Smooth muscle cell (in vitro differentiated cells): ENCODE data around the gene ZNF438. TPM values are rescaled to one million over a fixed set of nuclear protein-coding genes. Genes with fewer than 3 reads are reported as not detected.
A peak's percentile ranks its signal among the peaks of the same experiment; 100 is the strongest.

Experiments
- DNase-seq: peaks from one replicate; lab custom pipeline; 2025; ENCODE audit not compliant: unreplicated experiment; lab: John Stamatoyannopoulos, UW
- H2AFZ ChIP-seq: fragments of 200-600 bp; sonication (generic); 2 replicates; pipeline ENCODE4 v1.6.0; 2016; ENCODE audit warnings: antibody characterized with exemption, low read depth, mild to moderate bottlenecking
- H3F3A ChIP-seq: fragments of 200-600 bp; sonication (generic); 2 replicates; pipeline ENCODE4 v1.6.0; 2017; ENCODE audit warnings: antibody characterized with exemption, low read depth
- H3K27ac ChIP-seq: fragments of 200-600 bp; sonication (generic); 2 replicates; pipeline ENCODE4 v1.5.1; 2016; ENCODE audit warnings: low read depth, mild to moderate bottlenecking
- H3K27me3 ChIP-seq: fragments of 200-600 bp; sonication (generic); 2 replicates; pipeline ENCODE4 v1.6.1; 2016; ENCODE audit warnings: low read depth, mild to moderate bottlenecking
- H3K36me3 ChIP-seq: fragments of 200-600 bp; sonication (generic); 2 replicates; pipeline ENCODE4 v1.5.1; 2016; ENCODE audit warnings: low read depth
- H3K4me1 ChIP-seq: fragments of 200-600 bp; sonication (generic); 2 replicates; pipeline ENCODE4 v1.5.1; 2016; ENCODE audit warnings: low read depth
- H3K4me2 ChIP-seq: fragments of 200-600 bp; sonication (generic); 2 replicates; pipeline ENCODE4 v1.6.0; 2016; ENCODE audit warnings: mild to moderate bottlenecking
- H3K4me3 ChIP-seq: fragments of 200-600 bp; sonication (generic); 2 replicates; pipeline ENCODE4 v1.5.1; 2016; ENCODE audit warnings: mild to moderate bottlenecking
- H3K79me2 ChIP-seq: fragments of 200-600 bp; sonication (generic); 2 replicates; pipeline ENCODE4 v1.6.0; 2016; ENCODE audit warnings: low read depth, mild to moderate bottlenecking
- H3K9ac ChIP-seq: fragments of 200-600 bp; sonication (generic); 2 replicates; pipeline ENCODE4 v1.6.0; 2016; ENCODE audit warnings: low read depth
- H3K9me3 ChIP-seq: fragments of 200-600 bp; sonication (generic); replicated peaks from 2 replicates; pipeline ENCODE4 v1.5.1; 2016; ENCODE audit warnings: low read depth
- H4K20me1 ChIP-seq: fragments of 200-600 bp; sonication (generic); 2 replicates; pipeline ENCODE4 v1.6.0; 2016; ENCODE audit warnings: low read depth
- WGBS: methylation state at CpG from one replicate; pipeline ENCODE4 v1.1.7; 2016; ENCODE audit warnings: low lambda C conversion rate; 5-methylcytosine and 5-hydroxymethylcytosine counted together
- polyA plus RNA-seq: library from polyadenylated mRNA; unstranded; fragments of >200 nt; fragmentation: Nextera tagmentation; extraction: Ambion mirVana; gene quantifications from 2 replicates; pipeline ENCODE4 v1.2.1, GENCODE V29; 2016
- total RNA-seq: library from RNA; depleted of rRNA; stranded (reverse); fragments of >200 nt; gene quantifications from 2 replicates; pipeline ENCODE4 v1.2.3, GENCODE V29; 2014
- TF ChIP-seq, protein P1 (sequence below): fragments of 200-600 bp; sonication (generic); IDR thresholded peaks from 2 replicates; pipeline ENCODE4 v1.5.1; 2017; ENCODE audit warnings: borderline replicate concordance, mild to moderate bottlenecking, antibody characterized with exemption; ENCODE audit not compliant: insufficient read depth, poor library complexity, severe bottlenecking

ZNF438 gene
- total and polyA plus RNA-seq, 2 experiments from 2014 or later, result 2.8 to 3.4 TPM

DNA sequence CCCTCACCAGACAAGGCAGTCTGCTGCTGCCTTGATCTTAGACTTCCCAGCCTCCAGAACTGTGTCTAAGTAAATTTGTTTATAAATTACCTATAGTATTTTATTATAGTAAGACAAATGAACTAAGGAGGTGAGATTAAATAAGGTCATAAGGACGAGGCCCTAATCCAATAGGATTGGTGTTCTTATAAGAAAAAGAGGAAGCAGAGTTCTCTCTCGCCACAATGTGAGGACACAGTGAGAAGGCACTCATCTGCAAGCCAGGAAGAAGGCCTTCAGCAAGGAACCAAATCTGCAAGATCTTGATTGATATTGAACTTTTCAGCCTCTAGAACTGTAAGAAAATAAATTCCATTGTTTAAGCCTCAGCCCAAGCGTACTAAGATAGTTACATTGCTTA is 6.1 kb upstream of the ZNF438 start:
- Histone ChIP-seq H3K27me3 (no peaks in the 10 kb centered on the region), H3K9me3 (no peaks in the 10 kb centered on the region), H4K20me1 (no peaks in the 10 kb centered on the region), H3K9ac (no peak overlapping the region), H3K4me1 (peaks cover 14% of the 10 kb centered on the region), H3F3A (peaks cover 7% of the 10 kb centered on the region), H3K4me3 (no peak overlapping the region), H3K36me3 (no peaks in the 10 kb centered on the region), H3K79me2 (no peaks in the 10 kb centered on the region), H2AFZ (no peak overlapping the region), H3K4me2 (no peak overlapping the region), H3K27ac (no peak overlapping the region)
- 94% methylated on average over 3 of the region's 3 CpGs for WGBS
- TF ChIP-seq, protein P1, sequence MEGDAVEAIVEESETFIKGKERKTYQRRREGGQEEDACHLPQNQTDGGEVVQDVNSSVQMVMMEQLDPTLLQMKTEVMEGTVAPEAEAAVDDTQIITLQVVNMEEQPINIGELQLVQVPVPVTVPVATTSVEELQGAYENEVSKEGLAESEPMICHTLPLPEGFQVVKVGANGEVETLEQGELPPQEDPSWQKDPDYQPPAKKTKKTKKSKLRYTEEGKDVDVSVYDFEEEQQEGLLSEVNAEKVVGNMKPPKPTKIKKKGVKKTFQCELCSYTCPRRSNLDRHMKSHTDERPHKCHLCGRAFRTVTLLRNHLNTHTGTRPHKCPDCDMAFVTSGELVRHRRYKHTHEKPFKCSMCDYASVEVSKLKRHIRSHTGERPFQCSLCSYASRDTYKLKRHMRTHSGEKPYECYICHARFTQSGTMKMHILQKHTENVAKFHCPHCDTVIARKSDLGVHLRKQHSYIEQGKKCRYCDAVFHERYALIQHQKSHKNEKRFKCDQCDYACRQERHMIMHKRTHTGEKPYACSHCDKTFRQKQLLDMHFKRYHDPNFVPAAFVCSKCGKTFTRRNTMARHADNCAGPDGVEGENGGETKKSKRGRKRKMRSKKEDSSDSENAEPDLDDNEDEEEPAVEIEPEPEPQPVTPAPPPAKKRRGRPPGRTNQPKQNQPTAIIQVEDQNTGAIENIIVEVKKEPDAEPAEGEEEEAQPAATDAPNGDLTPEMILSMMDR, result no peak
- DNase-seq, result no peak

DNA sequence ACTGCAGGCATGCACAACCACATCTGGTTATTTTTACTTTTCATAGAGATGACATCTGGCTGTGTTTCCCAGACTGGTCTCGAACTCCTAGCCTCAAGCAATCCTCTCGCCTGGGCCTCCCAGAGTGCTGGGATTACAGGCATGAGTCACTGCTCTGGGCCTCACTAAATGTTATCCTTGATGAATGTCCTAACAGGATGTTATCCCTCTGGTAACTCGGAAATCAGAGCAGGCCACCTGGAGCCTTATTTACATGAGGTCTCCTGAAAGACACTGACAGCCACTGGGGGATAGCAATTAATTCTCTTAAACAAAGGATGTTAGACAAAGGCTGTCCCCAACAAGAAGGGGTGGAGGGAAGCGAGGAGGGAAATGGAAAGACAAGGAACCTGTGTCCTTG is 4.5 kb upstream of the ZNF438 start:
- H3F3A ChIP-seq, result peaks cover 7% of the 10 kb centered on the region
- peak overlapping the region; percentile 97 for H3K27ac ChIP-seq
- TF ChIP-seq, protein P1, result no peak
- 31% methylated on average over 4 of the region's 4 CpGs for WGBS
- no peak overlapping the region for H2AFZ ChIP-seq
- H3K79me2 ChIP-seq, result no peaks in the 10 kb centered on the region
- H4K20me1 ChIP-seq, result no peaks in the 10 kb centered on the region
- peak overlapping the region; percentile 26 for H3K4me2 ChIP-seq
- H3K27me3 ChIP-seq, result no peaks in the 10 kb centered on the region
- H3K36me3 ChIP-seq, result no peaks in the 10 kb centered on the region
- H3K4me1 ChIP-seq, result peaks cover 14% of the 10 kb centered on the region
- no peak overlapping the region for H3K9ac ChIP-seq
- H3K4me3 ChIP-seq, result no peak overlapping the region
- no peaks in the 10 kb centered on the region for H3K9me3 ChIP-seq
- no peak for DNase-seq

DNA sequence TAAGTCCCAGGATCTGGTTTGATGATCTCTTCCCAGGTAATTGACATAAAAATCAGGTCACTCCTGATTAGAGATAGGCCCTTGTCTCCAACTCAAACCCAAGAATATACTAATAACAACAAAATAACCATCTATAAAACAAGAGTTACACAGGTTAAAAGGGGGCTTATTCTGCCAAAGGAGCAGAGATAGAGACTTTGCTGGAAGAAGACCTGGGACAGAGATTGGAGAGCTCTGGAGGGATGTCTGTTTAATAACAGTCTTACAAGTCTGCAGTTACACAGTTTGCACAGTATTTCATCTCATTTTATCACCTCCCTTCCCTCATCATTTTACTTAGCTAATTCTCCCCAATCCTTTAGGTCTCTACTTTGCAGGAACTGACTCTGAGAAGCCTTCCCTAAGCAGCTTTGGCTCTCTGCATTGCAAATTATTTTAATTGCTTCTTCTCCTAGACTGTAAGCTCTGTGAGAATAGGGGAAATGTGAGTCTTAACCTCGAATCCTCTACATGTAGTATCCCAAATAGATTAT is 3.7 kb upstream of the ZNF438 start:
- Histone ChIP-seq H3K27ac (peak overlapping the region; percentile 97), H3K4me2 (peak overlapping the region; percentile 26)

More for the DNA sequence above, 3.7 kb upstream of the ZNF438 start:
- no peaks in the 10 kb centered on the region for H3K79me2 ChIP-seq
- H3K9me3 ChIP-seq, result no peaks in the 10 kb centered on the region
- no peak overlapping the region for H3K9ac ChIP-seq
- no peaks in the 10 kb centered on the region for H4K20me1 ChIP-seq
- DNase-seq, result no peak
- H3K4me1 ChIP-seq, result peaks cover 17% of the 10 kb centered on the region
- H3F3A ChIP-seq, result peaks cover 10% of the 10 kb centered on the region
- TF ChIP-seq, protein P1, result no peak
- 29% methylated on average over 1 of the region's 1 CpG for WGBS
- no peak overlapping the region for H2AFZ ChIP-seq
- H3K36me3 ChIP-seq, result no peaks in the 10 kb centered on the region
- no peak overlapping the region for H3K4me3 ChIP-seq
- H3K27me3 ChIP-seq, result no peaks in the 10 kb centered on the region
